NCI-H2196 (cell line): Measurements from ENCODE around the gene ARHGAP26.

Source experiments
- DNase-seq: peaks from one replicate; lab custom pipeline; 2025; ENCODE audit not compliant: unreplicated experiment; lab: John Stamatoyannopoulos, UW

Gene ARHGAP26

DNA sequence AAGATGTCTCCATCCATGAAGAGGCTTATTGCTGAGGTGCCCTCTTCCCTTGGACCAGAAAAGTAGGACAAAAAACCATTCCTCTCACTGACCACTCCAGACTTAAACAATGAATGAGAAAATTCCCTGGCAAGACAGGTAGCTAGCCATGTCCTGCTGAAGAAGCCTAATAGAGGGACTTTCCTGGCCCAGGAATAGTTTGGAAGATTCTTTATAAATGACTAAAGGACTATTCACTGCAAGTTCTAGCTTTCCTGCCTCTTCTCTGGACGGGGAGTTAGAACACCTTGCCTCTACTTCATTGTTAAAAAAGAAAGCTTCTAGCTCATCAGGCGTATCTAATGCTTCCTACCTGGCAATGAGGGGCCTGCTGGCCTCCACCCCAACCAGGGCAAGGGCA lies 479.7 kb downstream of the ARHGAP26 start:
- no peak for DNase-seq

DNA sequence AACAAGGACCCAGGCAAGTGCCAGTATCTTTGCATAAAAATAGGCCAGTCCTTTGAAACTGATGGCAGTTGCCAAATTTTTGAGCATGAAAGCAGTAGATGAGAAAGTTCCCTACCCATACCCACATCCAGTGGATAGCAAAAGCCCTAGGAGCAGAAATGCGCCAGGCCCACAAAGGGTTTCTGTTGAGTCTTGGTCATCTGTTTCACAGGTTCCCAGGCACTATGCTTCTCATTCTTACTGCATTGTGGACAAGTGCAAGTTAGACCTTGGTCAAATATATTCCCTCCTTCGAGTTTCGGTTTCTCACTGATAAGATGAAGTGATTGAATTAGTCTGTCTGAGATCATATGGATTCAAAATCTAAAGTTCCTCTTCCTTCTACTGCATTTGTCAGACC lies 481.0 kb downstream of the ARHGAP26 start:
- DNase-seq, result no peak

DNA sequence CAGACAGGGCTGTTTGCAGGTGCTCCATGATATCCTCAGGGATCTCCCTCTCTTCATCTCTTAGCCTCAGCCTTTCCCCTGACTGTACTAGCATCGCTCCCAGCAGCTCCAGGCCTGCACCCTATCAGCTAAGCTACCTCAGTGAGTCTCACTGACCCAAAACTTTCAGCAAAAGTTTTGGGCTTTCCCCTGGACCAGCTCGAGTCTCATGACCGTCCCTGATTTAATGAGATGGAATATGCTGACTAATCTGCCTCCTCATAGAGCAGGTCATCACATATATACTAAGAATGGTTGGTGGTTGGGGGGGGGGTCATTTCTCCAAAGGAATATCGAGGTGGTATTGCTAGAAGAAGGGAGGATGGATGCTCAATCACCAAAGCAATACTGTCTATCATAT lies 481.8 kb downstream of the ARHGAP26 start:
- DNase-seq, result no peak

DNA sequence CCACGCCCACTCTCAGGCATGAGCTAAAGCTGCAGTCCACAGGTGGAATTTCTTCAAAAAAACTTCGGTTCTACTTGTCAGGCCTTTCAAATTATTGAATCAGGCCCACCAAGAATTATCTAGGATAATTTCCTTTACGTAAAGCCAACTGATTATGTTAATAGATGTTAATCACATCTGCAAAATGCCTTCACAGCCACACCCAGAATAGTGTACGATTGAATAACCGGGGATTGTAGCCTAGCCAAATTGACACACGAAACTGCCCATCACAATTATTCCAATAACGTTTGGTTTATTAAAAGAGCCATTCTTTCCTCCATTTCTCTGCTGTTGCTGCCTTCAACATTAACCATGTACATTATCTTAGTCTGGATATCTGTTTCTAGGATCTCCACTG lies 484.6 kb downstream of the ARHGAP26 start:
- DNase-seq, result no peak

DNA sequence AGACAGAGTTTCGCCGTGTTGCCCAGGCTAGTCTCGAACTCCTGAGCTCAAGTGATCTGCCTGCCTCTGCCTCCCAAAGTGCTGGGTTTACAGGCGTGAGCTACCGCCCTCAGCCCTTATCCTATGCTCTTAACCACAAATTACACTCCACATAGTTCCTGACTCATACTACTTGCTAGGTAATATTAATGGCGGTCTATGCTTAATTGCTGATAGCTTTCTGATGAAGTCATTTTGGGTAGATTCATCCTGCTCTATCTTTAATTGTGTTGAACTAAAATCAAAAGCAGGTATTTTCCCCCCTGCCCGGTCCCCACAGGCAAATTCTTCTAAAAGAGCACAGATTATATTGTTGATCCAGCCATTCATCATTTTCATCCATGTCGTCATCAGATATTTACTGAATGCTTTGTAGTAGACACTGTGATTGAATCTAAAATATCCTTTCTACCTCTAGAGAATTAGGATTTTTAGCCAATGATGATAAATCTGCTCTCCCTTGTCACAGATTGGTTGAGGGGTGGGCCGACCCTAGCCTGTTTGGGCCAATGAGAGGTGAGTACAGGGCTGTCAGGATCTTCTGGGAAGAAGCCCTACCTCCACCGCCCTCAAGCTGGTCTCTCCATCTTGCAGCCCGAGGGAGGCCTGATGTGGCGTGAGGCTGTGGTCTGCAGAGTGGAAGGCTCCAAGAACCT lies 488.5 kb downstream of the ARHGAP26 start:
- DNase-seq, result no peak

DNA sequence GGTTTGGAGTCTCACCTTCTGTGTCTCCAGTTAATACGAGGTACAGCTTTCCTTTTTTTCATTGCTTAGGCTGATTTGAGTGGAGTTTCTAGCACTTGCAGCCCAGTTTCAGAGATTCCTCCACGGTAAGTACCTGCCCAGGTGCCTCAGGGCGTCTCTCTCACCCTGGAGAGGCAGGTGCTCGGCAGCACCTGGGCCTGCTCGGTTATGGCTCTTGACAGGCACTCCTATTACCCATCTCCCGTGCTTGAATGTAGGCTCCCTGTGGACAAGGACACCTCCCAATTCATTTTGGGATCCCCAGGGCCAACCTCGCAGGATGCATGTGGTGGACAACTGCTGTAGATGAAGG lies 489.1 kb downstream of the ARHGAP26 start:
- no peak for DNase-seq

DNA sequence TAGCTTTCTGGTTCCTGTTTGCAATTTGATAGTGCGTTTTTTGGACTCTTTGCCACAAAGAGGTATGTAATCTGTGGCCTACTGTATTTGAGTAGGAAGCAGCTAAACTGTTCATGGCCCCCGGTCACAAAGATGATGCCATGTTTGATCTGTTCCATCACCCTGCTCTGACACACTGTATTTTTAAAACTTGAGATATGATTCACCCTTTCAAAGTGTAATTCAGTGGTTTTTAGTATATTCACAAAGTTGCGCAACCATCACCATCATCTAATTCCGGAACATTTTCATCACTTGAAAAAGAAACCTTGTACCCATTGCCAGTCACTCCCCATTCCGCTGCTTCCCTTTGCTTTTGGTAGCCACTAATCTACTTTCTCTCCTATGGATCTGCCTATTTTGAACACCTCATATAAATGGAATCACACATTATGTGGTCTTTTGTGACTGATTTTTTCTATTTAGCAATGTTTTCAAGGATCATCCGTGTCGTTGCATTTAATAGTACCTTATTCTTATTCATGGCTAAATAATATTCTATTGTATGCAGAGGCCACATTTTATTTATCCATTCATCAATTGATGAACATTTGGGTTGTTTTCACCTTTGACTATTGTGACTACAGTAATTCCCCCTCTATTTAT lies 491.7 kb downstream of the ARHGAP26 start:
- no peak for DNase-seq

DNA sequence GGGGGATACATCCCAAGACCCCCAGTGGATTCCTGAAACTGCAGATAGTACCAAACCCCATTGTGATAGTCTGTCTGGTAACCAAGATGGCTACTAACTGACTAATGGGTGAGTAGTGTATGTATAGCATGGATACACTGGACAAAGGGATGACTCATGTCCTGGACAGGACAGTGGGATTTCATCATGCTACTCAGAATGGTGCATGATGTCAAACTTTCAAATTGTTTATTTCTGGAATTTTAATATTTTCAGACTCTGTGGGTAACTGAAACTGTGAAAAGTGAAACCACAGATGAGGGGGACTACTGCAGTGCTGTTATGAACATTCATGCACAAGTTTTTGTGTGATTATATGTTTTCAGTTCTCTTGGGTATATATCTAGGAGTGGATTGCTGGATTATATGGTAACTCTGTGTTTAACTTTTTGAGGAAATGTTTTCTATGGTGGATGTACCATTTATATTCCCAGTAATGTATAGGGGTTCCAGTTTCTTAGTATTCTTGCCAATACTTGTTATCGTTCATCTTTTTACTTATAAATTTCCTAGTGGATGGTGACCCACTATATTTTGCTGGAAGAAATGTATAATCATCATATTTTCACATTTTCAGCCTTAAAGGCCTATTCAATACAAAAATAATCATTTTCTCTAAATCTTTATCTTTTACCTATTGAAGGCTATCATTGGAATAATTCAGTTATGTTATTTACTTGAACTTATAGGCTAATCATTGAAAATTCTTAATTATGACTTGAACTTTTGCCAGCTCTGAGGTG lies 492.4 kb downstream of the ARHGAP26 start:
- no peak for DNase-seq

DNA sequence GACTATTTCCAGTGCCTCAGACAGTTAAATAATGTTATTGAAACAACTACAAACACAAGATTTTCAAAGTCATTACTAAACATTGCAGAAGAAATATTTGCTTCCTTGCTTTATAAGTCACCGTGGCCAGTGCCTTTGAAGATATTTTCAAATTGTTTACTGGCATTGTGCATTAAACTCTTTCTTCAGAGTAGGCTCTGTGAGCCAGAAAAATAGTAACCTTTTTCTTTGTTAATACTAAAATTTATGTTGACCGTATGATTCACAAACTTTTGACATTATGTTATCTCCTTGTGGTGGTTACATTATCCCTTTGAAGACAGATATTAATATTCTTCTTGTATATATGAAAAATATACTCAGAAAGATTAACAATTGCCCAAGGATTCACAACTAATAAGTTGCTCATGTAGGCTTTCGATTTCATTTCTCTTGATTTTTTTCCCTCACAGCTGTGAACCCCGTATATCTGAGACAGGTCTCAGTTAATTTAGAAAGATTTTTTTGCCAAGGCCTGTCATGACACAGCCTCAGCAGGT lies 493.2 kb downstream of the ARHGAP26 start:
- DNase-seq, result no peak

DNA sequence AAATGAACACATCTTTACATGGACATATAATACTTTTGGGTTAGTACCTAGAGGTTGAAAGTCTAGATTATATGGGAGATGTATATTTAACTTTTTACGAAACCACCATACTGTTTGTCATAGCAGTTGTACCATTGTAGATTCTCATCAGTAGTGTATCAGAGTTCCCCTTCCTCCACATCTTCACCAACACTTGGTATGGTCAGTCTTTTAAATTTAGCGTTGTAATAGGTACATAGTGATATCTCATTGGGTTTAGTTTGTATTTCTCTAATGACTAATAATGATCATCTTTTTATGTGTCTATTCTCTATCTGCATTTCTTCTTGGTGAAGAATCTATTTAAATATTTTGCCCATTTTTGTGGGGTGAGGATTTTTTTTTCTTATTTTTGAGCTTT lies 495.8 kb downstream of the ARHGAP26 start:
- no peak for DNase-seq

DNA sequence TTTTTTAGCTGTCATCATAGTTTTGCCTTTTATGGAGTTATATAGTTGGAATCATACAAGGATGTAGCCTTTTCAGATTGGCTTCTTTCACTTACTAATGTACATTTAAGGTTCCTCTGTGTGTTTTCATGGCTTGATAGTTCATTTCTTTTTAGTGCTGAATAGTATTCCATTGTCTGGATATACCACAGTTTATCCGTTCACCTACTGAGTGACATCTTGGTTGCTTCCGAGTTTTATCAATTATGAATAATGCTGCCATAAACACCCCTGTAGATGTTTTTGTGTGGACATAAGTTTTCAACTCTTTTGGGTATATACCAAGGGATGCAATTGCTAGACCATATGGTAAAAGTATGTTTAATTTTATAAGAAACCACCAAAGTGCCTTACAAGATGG lies 497.0 kb downstream of the ARHGAP26 start:
- DNase-seq, result no peak

DNA sequence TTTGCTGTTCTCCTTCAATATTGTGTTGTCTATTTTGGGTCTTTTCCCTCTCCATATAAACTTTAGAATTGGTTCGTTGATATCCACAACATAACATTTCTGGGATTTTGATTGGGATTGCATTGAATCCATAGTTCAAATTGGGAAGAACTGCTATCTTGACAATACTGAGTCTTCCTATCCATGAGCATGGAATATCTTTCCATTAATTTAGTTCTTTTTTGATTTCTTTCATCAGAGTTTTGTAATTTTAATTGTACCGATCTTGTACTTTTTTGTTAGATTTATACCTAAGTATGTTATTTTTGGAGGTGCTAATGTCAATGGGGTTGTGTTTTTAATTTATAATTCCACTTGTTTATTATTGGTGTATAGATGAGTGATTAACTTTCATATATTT lies 498.2 kb downstream of the ARHGAP26 start:
- no peak for DNase-seq

DNA sequence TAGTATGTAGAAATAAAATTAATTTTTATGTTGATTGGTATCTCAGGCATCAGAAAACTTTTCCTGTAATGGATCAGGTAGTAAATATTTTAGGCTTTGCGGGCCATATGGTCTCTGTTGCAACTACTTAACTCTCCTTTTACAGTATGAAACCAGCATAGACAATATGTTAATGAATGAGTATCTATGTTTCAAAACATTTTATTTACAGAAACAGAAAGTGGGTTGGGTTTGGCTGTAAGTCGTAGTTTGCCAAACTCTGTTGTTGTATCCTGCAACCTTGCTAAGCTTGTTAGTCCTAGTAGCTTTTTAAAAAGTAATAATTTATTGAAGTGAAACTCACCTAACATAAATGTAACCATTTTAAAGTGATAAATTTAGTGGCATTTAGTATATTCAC lies 501.3 kb downstream of the ARHGAP26 start:
- DNase-seq, result no peak

DNA sequence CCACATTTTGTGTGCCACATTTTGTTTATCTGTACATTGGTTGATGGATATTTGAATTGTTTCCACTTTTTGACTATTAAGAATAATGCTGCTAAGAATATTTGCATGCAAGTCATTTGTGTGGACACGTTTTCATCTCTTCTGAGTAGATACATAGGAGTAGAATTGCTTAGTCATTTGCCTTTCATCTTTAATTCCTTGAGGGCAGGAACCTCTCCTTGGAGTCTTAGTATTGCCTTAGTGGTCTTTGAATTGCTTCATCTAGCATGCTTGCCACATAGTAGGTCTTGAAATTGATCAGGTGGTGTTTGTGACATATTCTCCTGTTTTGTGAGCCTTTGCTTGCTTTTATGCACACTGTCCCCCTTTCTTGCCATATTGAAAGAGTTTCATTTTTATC lies 504.8 kb downstream of the ARHGAP26 start:
- no peak for DNase-seq

DNA sequence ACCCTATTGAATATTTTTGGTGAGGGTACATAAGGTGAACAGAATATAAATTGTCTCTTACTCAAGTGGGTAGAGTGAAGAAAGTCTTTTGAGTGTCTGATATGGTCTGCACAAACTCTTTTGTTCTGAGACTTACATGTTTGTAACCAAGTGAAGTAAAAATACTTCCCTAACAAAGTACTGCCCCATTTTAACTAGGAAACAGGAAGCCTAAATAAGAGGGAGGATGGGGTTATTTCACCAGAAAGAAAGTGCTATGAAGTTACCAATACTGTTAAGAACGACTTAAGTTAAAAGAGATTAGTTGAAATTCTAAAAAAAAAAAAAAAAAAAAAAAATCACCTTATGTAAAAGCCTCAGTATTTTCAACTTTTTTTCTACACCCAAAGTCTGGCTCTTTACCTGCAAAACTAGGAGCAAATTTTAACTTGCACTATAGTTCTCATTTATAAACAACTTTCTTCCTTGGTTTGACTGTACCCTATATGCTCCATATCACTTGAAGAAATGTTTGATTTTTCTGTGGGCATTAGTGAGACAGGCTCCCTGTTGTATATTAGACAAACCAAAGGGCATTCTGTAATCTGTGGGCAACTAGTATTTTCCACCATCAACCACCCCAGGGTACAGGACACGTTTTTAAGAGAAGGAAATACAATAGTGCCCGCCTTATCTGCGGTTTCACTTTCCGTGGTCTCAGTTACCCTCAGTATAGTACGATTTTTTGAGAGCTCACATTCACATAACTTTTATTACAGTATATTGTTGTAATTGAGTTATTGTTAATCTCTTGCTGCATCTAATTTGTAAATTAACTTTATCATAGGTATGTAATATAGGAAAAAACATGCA lies 505.6 kb downstream of the ARHGAP26 start:
- DNase-seq, result no peak

DNA sequence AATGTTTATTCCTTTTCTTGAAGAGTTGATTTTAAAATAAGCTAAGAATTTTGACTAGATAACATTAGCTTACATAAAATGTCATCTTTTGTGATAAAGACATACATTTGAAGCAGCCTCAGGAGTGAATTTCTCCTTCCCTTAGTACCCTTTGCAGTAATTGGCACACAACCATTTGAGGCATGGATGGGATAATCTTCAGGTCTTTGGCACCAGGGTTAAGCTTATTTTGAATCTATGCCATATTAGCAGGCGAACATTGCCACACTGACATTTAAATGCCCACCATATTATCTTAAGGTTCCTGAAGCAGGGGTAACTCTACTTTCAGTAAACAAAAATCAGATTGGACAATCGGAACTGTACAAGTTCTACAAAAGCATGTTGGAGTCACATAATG lies 507.4 kb downstream of the ARHGAP26 start:
- no peak for DNase-seq
